HepG2 (cell line): ENCODE measurements around the gene TMBIM1. TPM values are rescaled to one million over a fixed set of nuclear protein-coding genes. Genes with fewer than 3 reads are reported as not detected.

Experiments used
- ELK4 ChIP-seq: sonication (generic); formaldehyde crosslinking; IDR thresholded peaks from 2 replicates; pipeline ENCODE4 v1.9.0; 2021; ENCODE audit warnings: missing genetic modification reagents, borderline replicate concordance
- HMGA1 ChIP-seq: sonication (generic); formaldehyde crosslinking; conservative IDR thresholded peaks from 2 replicates; pipeline ENCODE4 v1.4.0; 2020; ENCODE audit warnings: missing genetic modification reagents
- KDM5A ChIP-seq: fragments of 200-600 bp; sonication (generic); IDR thresholded peaks from 2 replicates; pipeline ENCODE4 v1.7.0; 2018; ENCODE audit warnings: antibody characterized with exemption, mild to moderate bottlenecking, low read length, borderline replicate concordance
- MTA3 ChIP-seq: sonication (generic); formaldehyde crosslinking; IDR thresholded peaks from 2 replicates; pipeline ENCODE4 v1.4.0; 2020; ENCODE audit warnings: missing genetic modification reagents
- NFKB2 ChIP-seq: sonication (generic); formaldehyde crosslinking; IDR thresholded peaks from 2 replicates; pipeline ENCODE4 v1.4.0; 2020; ENCODE audit warnings: missing genetic modification reagents, borderline replicate concordance
- NR2C2 ChIP-seq: sonication (generic); formaldehyde crosslinking; IDR thresholded peaks from 2 replicates; pipeline ENCODE4 v1.4.0; 2020; ENCODE audit warnings: missing genetic modification reagents, mild to moderate bottlenecking, moderate library complexity, borderline replicate concordance
- NR2F2 ChIP-seq: IDR thresholded peaks from 2 replicates; pipeline ENCODE4 v1.6.1; 2012; ENCODE audit warnings: low read depth, inconsistent platforms, borderline replicate concordance
- PHB2 ChIP-seq: fragments of 450-650 bp; IDR thresholded peaks from 2 replicates; pipeline ENCODE4 v1.6.1; 2018; ENCODE audit not compliant: partially characterized antibody
- PRPF4 ChIP-seq: fragments of 200-400 bp; formaldehyde crosslinking; IDR thresholded peaks from 2 replicates; pipeline ENCODE4 v1.6.1; 2016; ENCODE audit warnings: low read length, low read depth; ENCODE audit not compliant: poor library complexity, severe bottlenecking
- SMARCC2 ChIP-seq: fragments of 450-650 bp; IDR thresholded peaks from 2 replicates; pipeline ENCODE4 v1.6.1; 2017; ENCODE audit warnings: antibody characterized with exemption, mild to moderate bottlenecking
- SMC3 ChIP-seq: IDR thresholded peaks from 2 replicates; pipeline ENCODE4 v1.6.1; 2011; ENCODE audit warnings: low read length, improper control_type of control experiment
- THAP11 ChIP-seq: IDR thresholded peaks from 2 replicates; pipeline ENCODE4 v1.6.1; 2016; ENCODE audit warnings: missing biosample characterization, missing genetic modification reagents
- ZFYVE20 ChIP-seq: sonication (generic); formaldehyde crosslinking; IDR thresholded peaks from 2 replicates; pipeline ENCODE4 v1.8.0; 2023; ENCODE audit warnings: low read depth, mild to moderate bottlenecking, moderate library complexity, missing genetic modification reagents, borderline replicate concordance
- ZNF292 ChIP-seq: sonication (generic); formaldehyde crosslinking; IDR thresholded peaks from 2 replicates; pipeline ENCODE4 v1.8.1; 2022; ENCODE audit warnings: mild to moderate bottlenecking, low read depth, missing genetic modification reagents, borderline replicate concordance
- ZNF318 ChIP-seq: sonication (generic); formaldehyde crosslinking; IDR thresholded peaks from 2 replicates; pipeline ENCODE4 v1.4.0; 2020; ENCODE audit warnings: mild to moderate bottlenecking, missing genetic modification reagents
- ZNF382 ChIP-seq: sonication (generic); formaldehyde crosslinking; IDR thresholded peaks from 2 replicates; pipeline ENCODE4 v1.5.0; 2020; ENCODE audit warnings: missing genetic modification reagents, mild to moderate bottlenecking, borderline replicate concordance
- ZNF878 ChIP-seq: sonication (generic); formaldehyde crosslinking; IDR thresholded peaks from 2 replicates; pipeline ENCODE4 v1.8.1; 2023; ENCODE audit warnings: mild to moderate bottlenecking, missing genetic modification reagents, moderate library complexity
- ZNF879 ChIP-seq: sonication (generic); formaldehyde crosslinking; IDR thresholded peaks from 2 replicates; pipeline ENCODE4 v1.8.1; 2023; ENCODE audit warnings: missing genetic modification reagents
- polyA plus RNA-seq, 8 experiments: library from polyadenylated mRNA; depleted of rRNA in 3 of 8; stranded (reverse) in 7 of 8; unstranded in 1 of 8; fragments of >200 nt; fragmentation: Illumina TruSeq in 4 of 8; extraction: Trizol in 4 of 8; gene quantifications; 2 replicates each; pipeline versions ENCODE4 v1.2.1 to v1.2.3, GENCODE V29; 2011 to 2016; ENCODE audit warnings: low read depth in 4 of 8, missing spikeins in 1 of 8, mixed read lengths in 1 of 8; ENCODE audit not compliant: insufficient read depth in 1 of 8
- total RNA-seq, 5 experiments: library from RNA; depleted of rRNA; stranded (reverse); fragments of >200 nt; fragmentation: Illumina TruSeq; extraction: Trizol; gene quantifications; 2 replicates each; pipeline ENCODE4 v1.2.3, GENCODE V29; 2016; ENCODE audit warnings: low read depth in 1 of 5

The TMBIM1 gene
- total and polyA plus RNA-seq, 2 of the 13 experiments (the other 11 are each of a cell fraction or from before 2014, with no cell fraction given): 127 to 139 TPM

GRCh38 chr2:218322768-218323525 lies 30.6 kb upstream of the TMBIM1 start (continued):
- no peak for TF ChIP-seq ZNF318 (CRISPR knock-in tag)
- no peak; the same call in 1 of the 2 replicates for TF ChIP-seq SMC3
- no peak for TF ChIP-seq SMARCC2
- peak; percentile 69; the same call in 1 of the 2 replicates for TF ChIP-seq NFKB2
- no peak for TF ChIP-seq MTA3 (CRISPR knock-in tag)
- no peak for TF ChIP-seq PRPF4
- TF ChIP-seq NR2F2: peak; percentile 81
- TF ChIP-seq ZNF292 (CRISPR knock-in tag): no peak
- TF ChIP-seq ELK4 (CRISPR knock-in tag): no peak
- peak; percentile 86; the same call in 1 of the 2 replicates for TF ChIP-seq ZNF879 (CRISPR knock-in tag)
- peak; percentile 89 for TF ChIP-seq NR2C2 (CRISPR knock-in tag)
- peak; percentile 62 for TF ChIP-seq THAP11 (CRISPR knock-in tag)
- no peak; the same call in 1 of the 2 replicates for TF ChIP-seq ZNF878
- TF ChIP-seq ZFYVE20: 0 out of 2 replicates have a peak, but pooled peaks have one; percentile 42
- no peak for TF ChIP-seq HMGA1 (CRISPR knock-in tag)
- TF ChIP-seq KDM5A: no peak; the same call in 1 of the 2 replicates
- no peak for TF ChIP-seq PHB2
- no peak for TF ChIP-seq ZNF382
